CD4-positive, alpha-beta T cell (primary cell): Measurements from ENCODE around the gene PLA2G15. TPM values are rescaled to one million over a fixed set of nuclear protein-coding genes. Genes with fewer than 3 reads are reported as not detected.

Experiments
- ATAC-seq: fragments of 200-7000 bp; cut with Tn5 transposase; one replicate; pipeline ENCODE4 v1.10.0; 2022; ENCODE audit warnings: mild to moderate bottlenecking; ENCODE audit not compliant: poor library complexity
- CTCF ChIA-PET: fragments of 350-600 bp; sonication (Branson Sonifier 250); formaldehyde crosslinking; loops from one replicate; lab custom pipeline; 2021; ENCODE audit warnings: antibody characterized with exemption, inconsistent platforms; lab: Charles Lee
- POLR2A ChIA-PET: fragments of 350-600 bp; sonication (Branson Sonifier 250); formaldehyde crosslinking; loops from one replicate; lab custom pipeline; 2021; ENCODE audit warnings: antibody characterized with exemption, inconsistent platforms; lab: Charles Lee
- DNase-seq, 14 experiments: peaks; one replicate each; pipeline ENCODE4 v3.0.0-alpha.2; 2013 to 2020; ENCODE audit warnings: mixed read lengths in 2 of 14
- H3K27ac ChIP-seq, 2 donors: one replicate each; pipeline versions ENCODE4 v1.5.1 to v1.7.0; 2013; ENCODE audit warnings: low read length in 2 of 2, low read depth in 1 of 2, mild to moderate bottlenecking in 1 of 2
- H3K27me3 ChIP-seq, 2 experiments: 1 replicate in 1 of 2; 2 replicates in 1 of 2; pipeline versions ENCODE4 v1.6.1 to v1.7.0; 2013; ENCODE audit warnings: low read length in 2 of 2, control low read depth in 1 of 2, mild to moderate bottlenecking in 1 of 2, moderate library complexity in 1 of 2; ENCODE audit not compliant: insufficient read depth in 2 of 2, control insufficient read depth in 1 of 2
- H3K36me3 ChIP-seq: one replicate; pipeline ENCODE4 v1.6.1; 2013; ENCODE audit warnings: low read length, control low read depth; ENCODE audit not compliant: insufficient read depth
- H3K4me1 ChIP-seq: one replicate; pipeline ENCODE4 v1.6.1; 2013; ENCODE audit warnings: low read length, control low read depth; ENCODE audit not compliant: insufficient read depth
- H3K4me3 ChIP-seq: one replicate; pipeline ENCODE4 v1.5.1; 2013; ENCODE audit warnings: mild to moderate bottlenecking, low read length, moderate library complexity
- H3K9me3 ChIP-seq, 2 experiments: 1 replicate in 1 of 2; 2 replicates in 1 of 2; pipeline versions ENCODE4 v1.6.1 to v1.7.0; 2013; ENCODE audit warnings: low read length in 2 of 2, mild to moderate bottlenecking in 2 of 2, control low read depth in 1 of 2, moderate library complexity in 1 of 2; ENCODE audit not compliant: control insufficient read depth in 1 of 2, insufficient read depth in 1 of 2
- H3K27ac Mint-ChIP-seq: one replicate; pipeline ENCODE4 v1.8.0; 2020; ENCODE audit warnings: mixed read lengths
- H3K27me3 Mint-ChIP-seq: one replicate; pipeline ENCODE4 v1.8.0; 2021; ENCODE audit warnings: mixed read lengths
- H3K36me3 Mint-ChIP-seq: one replicate; pipeline ENCODE4 v1.8.0; 2021; ENCODE audit warnings: low read depth, mixed read lengths
- H3K4me1 Mint-ChIP-seq: one replicate; pipeline ENCODE4 v1.8.0; 2021; ENCODE audit warnings: low read depth, mixed read lengths
- H3K4me3 Mint-ChIP-seq: one replicate; pipeline ENCODE4 v1.8.0; 2020; ENCODE audit warnings: mild to moderate bottlenecking, mixed read lengths
- H3K9me3 Mint-ChIP-seq: one replicate; pipeline ENCODE4 v1.8.0; 2020; ENCODE audit warnings: mixed read lengths
- intact Hi-C, 2 experiments: fragments of 100-400 bp; cut with DNase I in 1 of 2; cut with micrococcal nuclease in 1 of 2; formaldehyde crosslinking; loops; one replicate each; pipeline versions ENCODE4 v1.15.1 to v1.9.0; 2023 to 2025; cut with DNase I, micrococcal nuclease
- total RNA-seq, 174 experiments: library from RNA in 2 of 174; stranded (reverse) in 2 of 174; gene quantifications; one replicate each; pipeline ENCODE4 v1.2.3 and lab custom pipeline; 2021 to 2026
- TF ChIP-seq, protein P1 (sequence below): fragments of 200-600 bp; IDR thresholded peaks from one replicate; pipeline ENCODE4 v1.8.0; 2022; ENCODE audit warnings: antibody characterized with exemption, mild to moderate bottlenecking

Gene PLA2G15
- total RNA-seq, 2 experiments from 2014 or later = 4.3 to 4.7 TPM

DNA sequence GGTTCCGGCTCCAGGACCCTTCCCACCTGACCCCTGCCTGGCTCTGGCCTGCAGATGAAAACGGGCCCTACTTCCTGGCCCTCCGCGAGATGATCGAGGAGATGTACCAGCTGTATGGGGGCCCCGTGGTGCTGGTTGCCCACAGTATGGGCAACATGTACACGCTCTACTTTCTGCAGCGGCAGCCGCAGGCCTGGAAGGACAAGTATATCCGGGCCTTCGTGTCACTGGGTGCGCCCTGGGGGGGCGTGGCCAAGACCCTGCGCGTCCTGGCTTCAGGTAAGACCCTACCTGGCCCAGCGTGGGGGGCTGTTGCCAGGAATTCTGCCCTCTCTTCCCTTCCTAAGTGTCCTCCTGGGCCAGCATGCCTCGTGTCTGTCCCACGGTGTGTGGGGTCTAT is 10.5 kb downstream of the PLA2G15 start:
- CTCF ChIA-PET = no interaction called here
- no peaks in the 10 kb centered on the region for H3K27me3 Mint-ChIP-seq
- ATAC-seq = no peak

DNA sequence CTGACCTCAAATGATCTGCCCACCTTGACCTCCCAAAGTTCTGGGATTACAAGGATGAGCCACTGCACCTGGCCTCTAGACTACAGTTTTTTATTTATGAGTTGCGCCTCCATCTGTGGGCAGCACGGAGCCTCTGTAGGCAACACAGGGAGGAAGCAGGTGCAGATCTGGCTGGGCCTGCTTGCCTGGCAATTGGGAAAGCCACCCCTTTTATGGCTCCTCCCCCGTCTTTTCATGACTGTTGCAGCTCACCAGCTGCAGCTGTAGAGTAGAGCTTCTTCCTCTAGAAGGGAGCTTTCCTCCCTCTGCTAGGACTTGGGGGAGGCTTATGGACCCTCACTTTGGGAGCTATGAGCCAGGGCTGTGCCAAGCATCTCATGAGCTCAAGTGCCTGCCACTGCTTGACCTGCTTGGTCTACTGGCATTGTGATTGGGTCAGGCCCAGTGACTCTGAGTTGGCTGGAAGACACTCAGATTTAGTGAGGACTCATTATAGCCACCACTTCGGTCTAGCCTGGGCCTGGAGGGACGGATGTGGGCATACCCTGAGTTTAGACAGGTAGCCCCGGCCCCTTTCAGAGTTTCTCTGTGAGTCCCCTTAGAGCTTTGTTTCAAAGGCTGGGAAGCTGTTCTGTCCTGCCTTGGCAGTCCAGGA is 12.2 kb downstream of the PLA2G15 start:
- H3K27me3 Mint-ChIP-seq = no peaks in the 10 kb centered on the region
- Histone ChIP-seq H3K4me1 (peaks cover 20% of the 10 kb centered on the region), H3K27ac (no peak overlapping the region), H3K9me3 (no peaks in the 10 kb centered on the region), H3K4me3 (no peak overlapping the region), H3K36me3 (peaks cover 44% of the 10 kb centered on the region), H3K27me3 (no peaks in the 10 kb centered on the region)
- DNase-seq (peak in 3 of 14 experiments; percentile 49 to 51 (median 49)), ATAC-seq (peak; percentile 83)
- no peak overlapping the region for H3K4me3 Mint-ChIP-seq
- no peak overlapping the region for H3K27ac Mint-ChIP-seq
- POLR2A ChIA-PET = interaction anchor here (0.8 to 3.3 kb wide), 5 partner anchors 12 to 53 kb away, joined by 3 to 13 read pairs (median 3); partner anchors contain the start of genes PLA2G15, PRMT7 and SLC7A6OS
- intact Hi-C loops = no loop called here
- H3K9me3 Mint-ChIP-seq = no peaks in the 10 kb centered on the region
- peaks cover 19% of the 10 kb centered on the region for H3K36me3 Mint-ChIP-seq
- TF ChIP-seq, protein P1, sequence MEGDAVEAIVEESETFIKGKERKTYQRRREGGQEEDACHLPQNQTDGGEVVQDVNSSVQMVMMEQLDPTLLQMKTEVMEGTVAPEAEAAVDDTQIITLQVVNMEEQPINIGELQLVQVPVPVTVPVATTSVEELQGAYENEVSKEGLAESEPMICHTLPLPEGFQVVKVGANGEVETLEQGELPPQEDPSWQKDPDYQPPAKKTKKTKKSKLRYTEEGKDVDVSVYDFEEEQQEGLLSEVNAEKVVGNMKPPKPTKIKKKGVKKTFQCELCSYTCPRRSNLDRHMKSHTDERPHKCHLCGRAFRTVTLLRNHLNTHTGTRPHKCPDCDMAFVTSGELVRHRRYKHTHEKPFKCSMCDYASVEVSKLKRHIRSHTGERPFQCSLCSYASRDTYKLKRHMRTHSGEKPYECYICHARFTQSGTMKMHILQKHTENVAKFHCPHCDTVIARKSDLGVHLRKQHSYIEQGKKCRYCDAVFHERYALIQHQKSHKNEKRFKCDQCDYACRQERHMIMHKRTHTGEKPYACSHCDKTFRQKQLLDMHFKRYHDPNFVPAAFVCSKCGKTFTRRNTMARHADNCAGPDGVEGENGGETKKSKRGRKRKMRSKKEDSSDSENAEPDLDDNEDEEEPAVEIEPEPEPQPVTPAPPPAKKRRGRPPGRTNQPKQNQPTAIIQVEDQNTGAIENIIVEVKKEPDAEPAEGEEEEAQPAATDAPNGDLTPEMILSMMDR = no peak
- peaks cover 17% of the 10 kb centered on the region for H3K4me1 Mint-ChIP-seq
- CTCF ChIA-PET = interaction anchor here (1.9 kb wide), 1 partner anchor 72 kb away, joined by 9 read pairs; no protein-coding TSS in a partner anchor

More for the DNA sequence above, 10.5 kb downstream of the PLA2G15 start:
- Histone ChIP-seq H3K4me3 (no peak overlapping the region), H3K27me3 (no peaks in the 10 kb centered on the region), H3K4me1 (peaks cover 7% of the 10 kb centered on the region), H3K36me3 (peaks cover 46% of the 10 kb centered on the region), H3K27ac (no peak overlapping the region), H3K9me3 (no peaks in the 10 kb centered on the region)
- no peaks in the 10 kb centered on the region for H3K9me3 Mint-ChIP-seq
- intact Hi-C loops = no loop called here
- H3K4me3 Mint-ChIP-seq = no peak overlapping the region
- no peak overlapping the region for H3K27ac Mint-ChIP-seq
- no peak for DNase-seq
- H3K36me3 Mint-ChIP-seq = peaks cover 30% of the 10 kb centered on the region
- POLR2A ChIA-PET = interaction anchor here (0.6 kb wide), 1 partner anchor 31 kb away, joined by 3 read pairs; no protein-coding TSS in a partner anchor
- TF ChIP-seq, protein P1 = no peak
- H3K4me1 Mint-ChIP-seq = peaks cover 6% of the 10 kb centered on the region

DNA sequence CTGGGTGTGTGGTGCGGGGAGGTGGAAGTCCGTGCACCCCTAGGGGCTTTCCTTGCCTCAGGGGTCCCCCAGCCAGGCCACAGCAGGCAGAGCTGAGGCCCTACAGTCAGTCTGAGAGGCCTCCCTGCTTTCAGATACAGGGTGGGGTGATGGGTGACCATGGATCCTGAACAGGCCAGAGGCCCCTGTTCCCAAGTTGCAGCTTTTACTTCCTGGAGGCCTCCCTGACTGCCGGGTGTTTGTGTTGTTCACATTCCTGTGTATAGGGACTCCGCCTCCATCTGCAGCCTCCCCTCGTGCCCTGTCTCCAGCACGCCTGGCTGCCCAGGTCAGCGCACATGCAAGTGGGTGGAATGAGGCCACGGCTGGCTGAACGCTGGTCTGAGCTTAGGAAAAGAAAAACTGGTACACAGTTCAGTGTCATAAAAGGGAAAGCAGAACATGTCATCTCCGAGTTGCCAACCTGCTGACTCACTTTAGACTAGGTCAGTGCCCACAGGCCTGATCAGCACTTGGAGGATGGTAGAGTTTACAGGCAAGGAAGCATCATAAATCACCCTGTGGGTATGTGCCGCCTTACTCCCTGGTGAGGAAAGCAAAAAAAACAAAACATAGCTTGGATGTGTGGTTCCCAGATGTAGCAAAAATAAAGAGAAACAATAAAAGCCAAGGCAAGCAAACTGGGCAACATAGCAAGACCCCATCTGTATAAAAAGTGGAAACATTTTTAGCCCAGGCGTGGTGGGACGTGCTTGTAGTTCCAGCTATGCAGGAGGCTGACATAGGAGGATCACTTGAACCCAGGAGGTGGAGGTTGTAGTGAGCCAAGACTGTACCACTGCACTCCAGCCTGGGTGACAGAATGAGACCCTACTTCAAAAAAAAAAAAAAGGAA is 13.0 kb downstream of the PLA2G15 start:
- peak in 1 of 14 experiments; percentile 20 for DNase-seq
- no peak for ATAC-seq
- H3K27ac ChIP-seq = no peak overlapping the region
- CTCF ChIA-PET = interaction anchor here (1.5 to 1.9 kb wide), 2 partner anchors 71 to 441 kb away, joined by 3 to 9 read pairs; no protein-coding TSS in a partner anchor
- Mint-ChIP-seq H3K27ac (no peak overlapping the region), H3K9me3 (no peaks in the 10 kb centered on the region), H3K4me3 (no peak overlapping the region), H3K27me3 (no peaks in the 10 kb centered on the region), H3K36me3 (peaks cover 20% of the 10 kb centered on the region), H3K4me1 (peaks cover 20% of the 10 kb centered on the region)
- POLR2A ChIA-PET = interaction anchor here (0.8 to 3.3 kb wide), 5 partner anchors 13 to 52 kb away, joined by 3 to 13 read pairs (median 3); partner anchors contain the start of genes PLA2G15, PRMT7 and SLC7A6OS
- intact Hi-C loops = no loop called here
- peaks cover 37% of the 10 kb centered on the region for H3K36me3 ChIP-seq
- peaks cover 23% of the 10 kb centered on the region for H3K4me1 ChIP-seq
- H3K27me3 ChIP-seq = no peaks in the 10 kb centered on the region
- TF ChIP-seq, protein P1 = no peak
- no peak overlapping the region for H3K4me3 ChIP-seq
- no peaks in the 10 kb centered on the region for H3K9me3 ChIP-seq
